ENCODE data around the gene CRB1.

DNA sequence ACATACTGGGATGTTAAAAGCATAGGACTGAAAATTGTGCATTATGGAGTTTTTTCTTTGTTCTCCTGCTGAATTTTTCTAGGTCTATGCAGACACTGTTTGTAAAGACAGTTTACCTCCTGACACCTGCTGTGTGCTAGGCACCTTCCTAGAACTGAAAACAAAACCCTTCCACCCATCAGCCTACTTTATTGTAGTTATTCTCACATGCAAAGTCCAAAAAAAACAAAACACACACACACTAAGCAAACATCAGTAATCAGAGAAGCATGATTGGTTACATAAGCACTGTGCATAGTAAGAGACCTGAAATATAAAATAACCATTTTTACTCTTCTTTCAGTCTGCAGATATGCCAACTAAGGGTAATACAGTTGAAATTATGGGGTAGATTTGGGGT lies 195.1 kb downstream of the CRB1 start:
- TF ChIP-seq, protein P1, sequence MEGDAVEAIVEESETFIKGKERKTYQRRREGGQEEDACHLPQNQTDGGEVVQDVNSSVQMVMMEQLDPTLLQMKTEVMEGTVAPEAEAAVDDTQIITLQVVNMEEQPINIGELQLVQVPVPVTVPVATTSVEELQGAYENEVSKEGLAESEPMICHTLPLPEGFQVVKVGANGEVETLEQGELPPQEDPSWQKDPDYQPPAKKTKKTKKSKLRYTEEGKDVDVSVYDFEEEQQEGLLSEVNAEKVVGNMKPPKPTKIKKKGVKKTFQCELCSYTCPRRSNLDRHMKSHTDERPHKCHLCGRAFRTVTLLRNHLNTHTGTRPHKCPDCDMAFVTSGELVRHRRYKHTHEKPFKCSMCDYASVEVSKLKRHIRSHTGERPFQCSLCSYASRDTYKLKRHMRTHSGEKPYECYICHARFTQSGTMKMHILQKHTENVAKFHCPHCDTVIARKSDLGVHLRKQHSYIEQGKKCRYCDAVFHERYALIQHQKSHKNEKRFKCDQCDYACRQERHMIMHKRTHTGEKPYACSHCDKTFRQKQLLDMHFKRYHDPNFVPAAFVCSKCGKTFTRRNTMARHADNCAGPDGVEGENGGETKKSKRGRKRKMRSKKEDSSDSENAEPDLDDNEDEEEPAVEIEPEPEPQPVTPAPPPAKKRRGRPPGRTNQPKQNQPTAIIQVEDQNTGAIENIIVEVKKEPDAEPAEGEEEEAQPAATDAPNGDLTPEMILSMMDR (IDR thresholded peaks at IDR 0.05), result no peak
- TF ChIP-seq POLR2A (IDR thresholded peaks at IDR 0.05), result no peak
- no peak for TF ChIP-seq POLR2AphosphoS5 (IDR thresholded peaks at IDR 0.05)
- TF ChIP-seq EP300 (IDR thresholded peaks at IDR 0.05), result no peak
